ENCODE data around the gene COL16A1.
A peak's percentile ranks its signal among the peaks of the same experiment; 100 is the strongest.
"Not testable (repeated sequence)": the region's sequence is repeated elsewhere in the genome, so short reads cannot be mapped to it uniquely, and the experiment has no call there.

COL16A1 gene

DNA sequence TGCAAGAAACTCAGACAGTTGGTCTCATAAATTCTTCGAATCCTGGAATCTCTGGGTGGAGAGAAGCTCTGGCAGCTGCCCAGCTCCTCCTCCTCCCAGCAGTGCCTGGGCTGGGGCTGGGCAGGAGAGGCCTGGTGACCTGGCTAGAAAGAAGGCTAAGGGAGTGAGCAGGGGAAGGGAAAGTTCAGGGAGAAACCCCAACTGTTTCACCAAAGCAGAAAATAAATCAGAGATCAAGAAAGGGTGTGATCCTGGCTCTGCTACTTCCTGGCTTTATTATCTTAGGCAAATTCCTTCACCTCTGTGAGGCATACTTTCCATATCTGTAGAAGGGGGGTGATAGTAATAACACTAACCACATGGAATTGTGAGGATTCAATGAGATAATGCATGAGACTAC is 8.8 kb upstream of the COL16A1 start:
- no peak overlapping the region for H3K27ac ChIP-seq

GRCh38 chr1:31712068-31712467 is 8.3 kb upstream of the COL16A1 start:
- H3K27ac ChIP-seq: no peak overlapping the region
- TF ChIP-seq CTCF (conservative IDR thresholded peaks at IDR 0.05): no peak
- no peak for TF ChIP-seq ZFX (IDR thresholded peaks at IDR 0.05)

More for the DNA sequence above, 8.8 kb upstream of the COL16A1 start:
- TF ChIP-seq ZFX (IDR thresholded peaks at IDR 0.05): no peak
- no peak for TF ChIP-seq CTCF (conservative IDR thresholded peaks at IDR 0.05)

DNA sequence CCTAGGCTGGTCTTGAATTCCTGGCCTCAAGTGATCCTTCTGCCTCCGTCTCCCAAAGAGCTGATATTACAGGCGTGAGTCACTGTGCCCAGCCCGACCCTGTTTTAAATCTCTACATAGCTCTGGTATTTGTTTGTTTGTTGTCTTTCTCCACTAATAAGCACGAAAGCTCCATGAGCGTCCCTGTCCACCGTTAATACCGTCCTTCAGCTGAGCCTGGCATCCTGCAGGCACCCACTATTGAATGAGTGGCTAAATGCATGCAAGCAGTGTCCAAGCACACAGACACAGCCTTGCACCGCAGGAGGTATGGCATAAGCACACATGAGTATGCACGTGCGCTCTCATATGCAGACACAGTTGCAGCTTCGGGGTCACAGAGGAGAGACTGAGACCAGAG is 4.5 kb upstream of the COL16A1 start:
- TF ChIP-seq ZFX (IDR thresholded peaks at IDR 0.05) (no peak), CTCF (conservative IDR thresholded peaks at IDR 0.05) (no peak)
- H3K27ac ChIP-seq: no peak overlapping the region

GRCh38 chr1:31707711-31708110 is 3.9 kb upstream of the COL16A1 start:
- no peak overlapping the region for H3K27ac ChIP-seq
- TF ChIP-seq ZFX (IDR thresholded peaks at IDR 0.05): no peak
- TF ChIP-seq CTCF (conservative IDR thresholded peaks at IDR 0.05): no peak

- not testable (repeated sequence) for H3K27ac ChIP-seq
Measured at GRCh38 chr1:31707059-31707600, 3.3 kb upstream of the COL16A1 start.

DNA sequence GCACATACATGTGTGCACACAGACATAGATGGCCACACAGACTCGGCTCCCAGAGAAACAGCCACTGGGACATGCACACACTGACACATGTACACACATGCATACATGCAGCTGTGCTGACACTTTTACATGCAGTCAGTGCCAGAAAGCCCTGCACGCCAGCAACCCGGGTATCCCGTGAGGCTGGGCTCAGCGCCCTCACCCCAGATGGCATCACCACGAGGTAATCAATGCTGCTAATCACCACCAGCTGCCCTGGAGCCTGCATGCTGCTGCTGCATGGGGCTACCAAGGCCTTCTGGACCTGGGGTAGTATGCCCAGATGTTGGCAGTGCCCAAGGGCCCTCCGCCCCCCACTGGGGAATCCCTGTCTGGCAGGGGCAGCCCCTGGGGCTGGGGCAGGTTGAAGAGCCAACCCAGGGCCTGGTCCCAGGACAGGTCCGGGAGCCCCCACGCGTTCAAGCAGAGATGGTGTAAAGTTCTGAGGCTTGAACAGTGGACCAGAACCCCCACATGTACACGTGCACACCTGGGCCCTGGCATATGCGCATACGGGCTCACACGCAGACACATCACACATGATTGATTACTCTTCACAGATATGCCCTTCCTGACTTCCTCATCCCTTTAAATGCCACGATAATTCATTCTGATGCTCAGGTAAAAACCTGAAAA is 2.7 kb upstream of the COL16A1 start:
- no peak overlapping the region for H3K27ac ChIP-seq
- TF ChIP-seq CTCF (conservative IDR thresholded peaks at IDR 0.05) (no peak), ZFX (IDR thresholded peaks at IDR 0.05) (no peak)

- TF ChIP-seq CTCF (conservative IDR thresholded peaks at IDR 0.05): no peak
- no peak for TF ChIP-seq ZFX (IDR thresholded peaks at IDR 0.05)
- peak overlapping the region; percentile 80 for H3K27ac ChIP-seq
Measured at GRCh38 chr1:31705080-31705866, 1.5 kb upstream of the COL16A1 start.
